ENCODE data around the gene KRT5. TPM values are rescaled to one million over a fixed set of nuclear protein-coding genes. Genes with fewer than 3 reads are reported as not detected.

The KRT5 gene
- total RNA-seq, 2 donors from 2014 or later, result not detected

DNA sequence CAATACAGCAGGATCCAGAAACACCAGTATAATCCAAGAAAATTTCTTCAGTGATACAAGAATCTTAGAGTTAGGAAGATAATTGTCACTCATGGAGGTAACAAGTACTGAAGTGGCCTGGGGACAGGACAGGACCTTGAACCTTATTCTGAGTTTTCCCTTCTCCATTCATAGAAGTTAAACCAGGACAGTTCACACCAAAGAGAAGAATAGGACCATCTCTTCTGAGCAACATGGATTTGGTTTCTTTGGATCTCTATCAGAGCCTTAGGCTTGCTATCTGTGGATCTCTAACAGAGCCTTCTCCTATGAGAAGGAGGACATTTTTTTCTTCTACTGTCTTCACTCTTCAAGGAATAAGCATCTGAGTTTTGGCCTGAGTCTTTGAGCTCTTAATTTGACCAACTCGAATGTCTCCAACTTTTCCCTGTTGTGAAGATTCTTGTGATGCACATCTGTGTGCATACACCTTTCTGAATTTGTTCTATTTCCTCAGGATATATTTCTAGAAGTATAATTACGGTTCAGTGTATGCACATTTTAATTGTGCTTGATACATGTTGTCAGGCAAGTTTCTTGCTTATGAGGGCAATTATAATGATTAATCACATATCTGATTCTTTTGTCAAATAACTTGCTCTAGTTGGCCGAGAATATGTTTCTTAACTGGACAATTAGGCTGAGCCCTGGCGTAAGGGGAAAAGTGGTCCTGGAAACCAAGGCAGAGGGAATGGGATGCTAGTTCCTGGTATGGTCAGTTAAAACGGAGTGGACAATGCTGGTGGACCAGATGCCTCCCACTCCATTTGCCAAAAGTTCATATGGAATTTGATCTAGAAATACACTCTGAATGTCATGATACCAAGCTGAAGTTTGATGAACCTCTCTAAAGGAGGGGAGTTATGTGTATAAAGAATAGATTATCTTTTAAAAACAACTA, 33.8 kb downstream of the KRT5 start:
- no peak for ATAC-seq (replicated peaks)
- H3K27ac Mint-ChIP-seq, result no peak overlapping the region
- peaks cover 55% of the 10 kb centered on the region for H3K27me3 Mint-ChIP-seq
- H3K36me3 Mint-ChIP-seq (ENCODE audit: low read depth), result no peaks in the 10 kb centered on the region
- H3K9me3 Mint-ChIP-seq, result peaks cover 5% of the 10 kb centered on the region
- no peaks in the 10 kb centered on the region for H3K4me1 Mint-ChIP-seq
- no peak overlapping the region for H3K4me3 Mint-ChIP-seq

DNA sequence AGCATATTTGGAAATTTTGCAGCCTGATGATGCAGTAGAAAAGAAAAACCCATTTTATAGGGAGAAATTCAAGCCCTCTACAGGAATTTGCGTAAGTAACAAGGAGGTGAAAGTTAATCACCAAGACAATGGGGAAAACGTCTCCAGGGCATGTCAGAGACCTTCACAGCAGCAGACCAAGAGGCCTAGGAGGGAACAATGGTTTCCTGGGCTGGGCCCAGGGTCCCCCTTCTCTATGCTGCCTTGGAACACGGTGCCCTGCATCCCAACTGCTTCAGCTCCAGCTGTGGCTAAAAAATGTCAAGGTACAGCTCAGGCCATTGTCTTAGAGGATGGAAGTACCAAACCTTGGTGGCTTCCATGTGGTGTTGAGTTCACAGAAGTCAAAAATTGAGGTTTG, 40.1 kb downstream of the KRT5 start:
- no peak overlapping the region for H3K4me3 Mint-ChIP-seq
- no peaks in the 10 kb centered on the region for H3K4me1 Mint-ChIP-seq
- no peak overlapping the region for H3K27ac Mint-ChIP-seq
- no peak for ATAC-seq (replicated peaks)
- peaks cover 2% of the 10 kb centered on the region for H3K9me3 Mint-ChIP-seq
- peaks cover 37% of the 10 kb centered on the region for H3K27me3 Mint-ChIP-seq
- H3K36me3 Mint-ChIP-seq (ENCODE audit: low read depth), result no peaks in the 10 kb centered on the region

DNA sequence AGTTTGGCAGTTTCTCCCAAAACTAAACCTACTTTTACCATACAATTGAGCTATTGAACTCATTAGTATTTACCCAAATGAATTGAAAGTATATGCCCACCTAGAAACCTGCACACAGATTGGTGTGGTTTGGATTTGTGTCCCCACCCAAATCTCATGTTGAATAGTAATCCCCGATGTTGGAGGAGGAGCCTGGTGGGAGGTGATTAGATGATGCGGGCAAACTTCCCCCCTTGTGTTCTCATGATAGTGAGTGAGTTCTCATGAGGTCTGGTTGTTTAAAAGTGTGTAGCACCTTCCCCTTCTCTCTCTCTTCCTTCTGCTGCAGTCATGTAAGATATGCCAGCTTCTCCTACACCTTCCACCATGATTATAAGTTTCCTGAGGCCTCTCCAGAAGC, 42.5 kb downstream of the KRT5 start:
- no peak for ATAC-seq (replicated peaks)
- Mint-ChIP-seq H3K36me3 (ENCODE audit: low read depth) (no peaks in the 10 kb centered on the region), H3K27me3 (peaks cover 21% of the 10 kb centered on the region), H3K4me1 (no peaks in the 10 kb centered on the region), H3K4me3 (no peak overlapping the region), H3K27ac (no peak overlapping the region), H3K9me3 (no peaks in the 10 kb centered on the region)

DNA sequence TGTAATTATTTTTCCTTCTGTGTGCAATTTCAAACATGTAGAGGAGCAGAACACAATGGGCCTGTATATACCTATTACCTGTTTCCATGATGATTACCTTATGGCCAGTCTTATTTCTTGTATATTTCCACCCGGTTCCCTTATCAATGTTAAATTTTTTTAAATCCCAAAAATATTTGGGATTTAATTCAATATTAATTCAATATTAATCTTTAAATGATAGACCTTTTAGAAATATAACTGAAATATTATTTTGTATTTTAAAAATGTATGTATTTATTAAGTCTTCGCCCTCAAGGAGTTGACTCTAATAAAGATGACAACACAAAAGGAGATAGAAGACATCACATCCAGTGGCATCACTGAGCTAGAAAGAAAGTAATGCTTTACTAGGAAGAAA, 46.0 kb downstream of the KRT5 start:
- no peak for ATAC-seq (replicated peaks)

DNA sequence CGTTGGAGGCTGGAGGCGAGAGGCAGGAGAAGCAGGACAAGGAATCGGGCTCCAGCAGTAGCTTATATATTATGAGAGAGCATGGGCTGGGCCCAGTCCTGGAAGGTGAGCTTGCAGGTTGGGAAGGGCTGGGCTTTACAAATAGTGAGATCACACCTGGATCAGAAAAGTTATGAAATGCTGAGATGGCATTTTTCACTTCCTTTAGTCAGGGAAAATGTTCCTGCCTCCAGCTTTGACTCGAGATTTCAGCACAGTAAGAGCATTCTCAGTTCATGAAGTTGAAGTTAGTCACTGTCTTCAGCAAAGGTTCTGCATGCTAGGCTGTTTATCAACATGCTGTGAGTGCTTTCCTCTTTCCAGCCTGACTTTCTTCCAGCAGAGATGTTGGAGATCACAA, 46.4 kb downstream of the KRT5 start, which contains the start of gene KRT6C:
Gene KRT6C (minus strand): TSS at position 38 of the 400 bp plus-strand sequence. CDS start 68 bp downstream, outside the sequence.
- Mint-ChIP-seq H3K4me3 (no peak within 1 kb of the TSS), H3K4me1 (no peaks in the 10 kb centered on the region), H3K27ac (no peak within 1 kb of the TSS), H3K9me3 (no peaks in the 10 kb centered on the region), H3K36me3 (ENCODE audit: low read depth) (no peaks in the 10 kb centered on the region), H3K27me3 (peaks cover 19% of the 10 kb centered on the region)
- ATAC-seq (replicated peaks), result no peak

More for the DNA sequence above, 46.0 kb downstream of the KRT5 start:
- Mint-ChIP-seq H3K27ac (no peak overlapping the region), H3K9me3 (no peaks in the 10 kb centered on the region), H3K4me1 (no peaks in the 10 kb centered on the region), H3K36me3 (ENCODE audit: low read depth) (no peaks in the 10 kb centered on the region), H3K27me3 (peaks cover 18% of the 10 kb centered on the region), H3K4me3 (no peak overlapping the region)

DNA sequence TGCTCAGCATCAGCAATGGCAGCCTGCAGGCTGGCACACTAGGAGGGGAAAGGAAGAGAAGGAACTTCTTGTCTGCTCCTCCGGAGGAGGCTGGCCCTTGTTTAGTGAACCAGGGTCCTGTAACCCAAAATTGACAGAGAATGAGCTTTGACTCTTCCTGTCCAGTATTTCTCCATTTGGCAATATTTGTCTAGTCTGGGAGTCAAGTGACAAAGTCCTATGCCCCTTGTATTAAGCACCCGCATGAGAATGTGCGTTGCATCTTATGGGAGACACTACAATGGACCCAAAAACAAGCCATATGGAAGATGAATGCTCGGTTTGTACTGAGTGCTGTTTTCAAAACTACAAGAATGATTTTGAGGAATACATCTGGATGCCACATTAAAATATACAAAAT, 50.3 kb downstream of the KRT5 start:
- no peaks in the 10 kb centered on the region for H3K9me3 Mint-ChIP-seq
- H3K4me1 Mint-ChIP-seq, result no peaks in the 10 kb centered on the region
- H3K36me3 Mint-ChIP-seq (ENCODE audit: low read depth), result no peaks in the 10 kb centered on the region
- no peak for ATAC-seq (replicated peaks)
- peaks cover 29% of the 10 kb centered on the region for H3K27me3 Mint-ChIP-seq
- H3K27ac Mint-ChIP-seq, result no peak overlapping the region
- no peak overlapping the region for H3K4me3 Mint-ChIP-seq

DNA sequence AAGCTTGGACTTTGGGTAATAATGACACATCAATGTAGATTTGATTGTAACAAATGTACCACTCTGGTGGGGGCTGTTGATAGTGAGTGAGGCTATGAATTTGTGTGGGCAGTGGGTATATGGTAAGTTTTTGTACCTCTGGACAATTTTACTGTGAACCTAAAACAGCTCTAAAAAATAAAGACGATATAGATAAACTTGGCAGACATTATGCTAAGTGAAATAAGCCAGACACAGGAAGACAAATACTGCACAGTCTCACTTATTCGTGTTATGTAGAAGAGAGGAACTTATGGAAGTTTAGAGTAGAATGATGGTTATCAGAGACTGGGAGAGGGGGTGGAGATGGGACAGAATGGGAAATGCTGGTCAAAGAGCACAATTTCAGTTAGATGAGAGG, 55.3 kb downstream of the KRT5 start:
- H3K4me1 Mint-ChIP-seq, result no peaks in the 10 kb centered on the region
- no peak overlapping the region for H3K4me3 Mint-ChIP-seq
- peaks cover 36% of the 10 kb centered on the region for H3K27me3 Mint-ChIP-seq
- H3K9me3 Mint-ChIP-seq, result no peaks in the 10 kb centered on the region
- no peaks in the 10 kb centered on the region for H3K36me3 Mint-ChIP-seq (ENCODE audit: low read depth)
- no peak overlapping the region for H3K27ac Mint-ChIP-seq
- no peak for ATAC-seq (replicated peaks)

Other genes starting within 250 kb of the KRT5 start
- gene KRT86, start 245.7 kb downstream of the KRT5 start, total RNA-seq, result 1 to 10 TPM in 1 of 2 donors, under 1 TPM in 1; 0.56 to 2.1 TPM
- not detected for gene KRT81, start 228.9 kb downstream of the KRT5 start, total RNA-seq
- gene KRT83, start 199.0 kb downstream of the KRT5 start, total RNA-seq, result not detected
- gene KRT85, start 152.9 kb downstream of the KRT5 start, total RNA-seq, result not detected
- not detected for gene KRT84, start 134.7 kb downstream of the KRT5 start, total RNA-seq
- not detected for gene KRT82, start 114.1 kb downstream of the KRT5 start, total RNA-seq
- not detected for gene KRT75, start 86.0 kb downstream of the KRT5 start, total RNA-seq
- not detected for gene KRT6B, start 68.2 kb downstream of the KRT5 start, total RNA-seq
- gene KRT6C, start 46.6 kb downstream of the KRT5 start, total RNA-seq, result not detected
- not detected for gene KRT6A, start 27.1 kb downstream of the KRT5 start, total RNA-seq
- gene KRT71, start 32.8 kb upstream of the KRT5 start, total RNA-seq, result not detected
- not detected for gene KRT74, start 53.4 kb upstream of the KRT5 start, total RNA-seq
- gene KRT72, start 81.1 kb upstream of the KRT5 start, total RNA-seq, result not detected
- gene KRT73, start 98.2 kb upstream of the KRT5 start, total RNA-seq, result not detected
- gene KRT2, start 131.8 kb upstream of the KRT5 start, total RNA-seq, result not detected
- not detected for gene KRT1, start 160.0 kb upstream of the KRT5 start, total RNA-seq
- gene KRT77, start 183.1 kb upstream of the KRT5 start, total RNA-seq, result not detected

Measured in activated T-helper 17 cell treated with anti-CD3 and anti-CD28 coated beads, Interleukin-2, amount 50 U/mL, for 72 hours (primary cell).